IMR-90 (cell line): ENCODE results near the gene CSPG5. TPM values are rescaled to one million over a fixed set of nuclear protein-coding genes. Genes with fewer than 3 reads are reported as not detected.

Experiments used
- ATAC-seq: fragments of 200-7000 bp; cut with Tn5 transposase; 2 replicates; pipeline ENCODE4 v1.9.1; 2020; ENCODE audit warnings: low read depth, mild to moderate bottlenecking, moderate library complexity
- BruUV-seq: library from RNA; stranded (reverse); fragments of 400-500 nt; replicated peaks from 2 replicates; lab custom pipeline; 2021; lab: Mats Ljungman, UMichigan
- CTCF ChIA-PET: fragments of 300-600 bp; formaldehyde crosslinking; extraction: SDS; loops from one replicate; lab custom pipeline; 2021; ENCODE audit warnings: antibody characterized with exemption; lab: Yijun Ruan, JAX
- POLR2A ChIA-PET: fragments of 300-600 bp; sonication (Branson Sonifier 250); formaldehyde crosslinking; loops from one replicate; lab custom pipeline; 2022; ENCODE audit warnings: antibody characterized with exemption; ENCODE audit not compliant: unreplicated experiment; lab: Charles Lee
- DNase-seq: peaks from one replicate; pipeline ENCODE4 v3.0.0; 2013
- H2AFZ ChIP-seq: replicated peaks from 2 replicates; pipeline ENCODE3; 2013; ENCODE audit warnings: low read length, mild to moderate bottlenecking; ENCODE audit not compliant: poor library complexity
- H2AK5ac ChIP-seq: 2 replicates; pipeline ENCODE4 v1.6.1; 2013; ENCODE audit warnings: low read depth, low read length, inconsistent platforms
- H2AK9ac ChIP-seq: replicated peaks from 2 replicates; pipeline ENCODE3; 2013; ENCODE audit warnings: mild to moderate bottlenecking, low read depth, low read length, moderate library complexity; ENCODE audit not compliant: poor library complexity
- H2BK120ac ChIP-seq: 2 replicates; pipeline ENCODE4 v1.6.1; 2013; ENCODE audit warnings: low read depth, low read length, inconsistent platforms
- H2BK15ac ChIP-seq: 3 replicates; pipeline ENCODE4 v1.6.1; 2013; ENCODE audit warnings: low read depth, low read length, inconsistent platforms
- H2BK20ac ChIP-seq: 2 replicates; pipeline ENCODE4 v1.6.1; 2013; ENCODE audit warnings: low read depth, mild to moderate bottlenecking, inconsistent platforms, low read length, moderate library complexity
- H2BK5ac ChIP-seq: 2 replicates; pipeline ENCODE4 v1.6.1; 2013; ENCODE audit warnings: mild to moderate bottlenecking, low read depth, low read length, inconsistent platforms; ENCODE audit not compliant: poor library complexity, severe bottlenecking
- H3K14ac ChIP-seq: replicated peaks from 2 replicates; pipeline ENCODE4 v1.6.1; 2013; ENCODE audit warnings: low read depth, low read length, inconsistent platforms
- H3K18ac ChIP-seq: 2 replicates; pipeline ENCODE4 v1.6.1; 2013; ENCODE audit warnings: low read depth, low read length, control low read depth
- H3K23ac ChIP-seq: 2 replicates; pipeline ENCODE4 v1.6.1; 2013; ENCODE audit warnings: low read depth, low read length, inconsistent platforms
- H3K27ac ChIP-seq: 2 replicates; pipeline ENCODE4 v1.5.1; 2013; ENCODE audit warnings: mild to moderate bottlenecking, control low read depth, low read length; ENCODE audit not compliant: insufficient read depth
- H3K27me3 ChIP-seq: 2 replicates; pipeline ENCODE4 v1.6.1; 2013; ENCODE audit warnings: low read length; ENCODE audit not compliant: control insufficient read depth, insufficient read depth
- H3K36me3 ChIP-seq: 2 replicates; pipeline ENCODE4 v1.6.1; 2013; ENCODE audit warnings: low read length, mixed read lengths; ENCODE audit not compliant: control insufficient read depth, insufficient read depth
- H3K4ac ChIP-seq: 2 replicates; pipeline ENCODE4 v1.6.1; 2013; ENCODE audit warnings: low read depth, low read length, inconsistent platforms
- H3K4me1 ChIP-seq: 2 replicates; pipeline ENCODE4 v1.6.1; 2013; ENCODE audit warnings: low read length, mixed read lengths; ENCODE audit not compliant: control insufficient read depth, insufficient read depth
- H3K4me2 ChIP-seq: 2 replicates; pipeline ENCODE4 v1.6.1; 2013; ENCODE audit warnings: low read depth, mild to moderate bottlenecking, control low read depth, low read length, moderate library complexity
- H3K4me3 ChIP-seq: 2 replicates; pipeline ENCODE4 v1.5.1; 2013; ENCODE audit warnings: low read depth, mild to moderate bottlenecking, control low read depth, low read length, moderate library complexity; ENCODE audit not compliant: insufficient read depth
- H3K56ac ChIP-seq: 2 replicates; pipeline ENCODE4 v1.6.1; 2013; ENCODE audit warnings: low read length, inconsistent platforms; ENCODE audit not compliant: insufficient read depth; ENCODE audit errors: extremely low read depth
- H3K79me1 ChIP-seq, 2 experiments: 2 replicates each; pipeline ENCODE4 v1.6.1; 2013; ENCODE audit warnings: low read length in 2 of 2, inconsistent platforms in 1 of 2, low read depth in 1 of 2
- H3K9ac ChIP-seq: 2 replicates; pipeline ENCODE4 v1.6.1; 2013; ENCODE audit warnings: low read depth, low read length, control low read depth
- H3K9me1 ChIP-seq: 2 replicates; pipeline ENCODE4 v1.6.1; 2013; ENCODE audit warnings: low read length, inconsistent platforms; ENCODE audit not compliant: insufficient read depth
- H3K9me3 ChIP-seq: 2 replicates; pipeline ENCODE4 v1.6.1; 2013; ENCODE audit warnings: low read length; ENCODE audit not compliant: control insufficient read depth, insufficient read depth
- H4K20me1 ChIP-seq: 2 replicates; pipeline ENCODE4 v1.6.1; 2013; ENCODE audit warnings: low read length, inconsistent platforms; ENCODE audit not compliant: insufficient read depth
- H4K5ac ChIP-seq: 2 replicates; pipeline ENCODE4 v1.6.1; 2013; ENCODE audit warnings: mild to moderate bottlenecking, low read depth, low read length, control low read depth
- H4K8ac ChIP-seq, 2 experiments: 2 replicates each; pipeline ENCODE4 v1.6.1; 2013; ENCODE audit warnings: low read depth in 2 of 2, low read length in 2 of 2, control low read depth in 1 of 2, inconsistent platforms in 1 of 2
- H4K91ac ChIP-seq: 2 replicates; pipeline ENCODE4 v1.6.1; 2013; ENCODE audit warnings: low read depth, low read length, inconsistent platforms; ENCODE audit not compliant: insufficient read depth
- FOS ChIP-seq: fragments of 150-350 bp; IDR thresholded peaks from 2 replicates; pipeline ENCODE4 v1.6.1; 2016; ENCODE audit warnings: low read depth, low read length
- WGBS, 2 experiments: methylation state at CpG; one replicate each; pipeline versions ENCODE4 v1.1.5 to v1.1.7; 2013; ENCODE audit warnings: missing lambda C conversion rate in 2 of 2; ENCODE audit not compliant: insufficient read length in 1 of 2; ENCODE audit errors: extremely low coverage in 2 of 2; 5-methylcytosine and 5-hydroxymethylcytosine counted together
- dilution Hi-C: fragments of 300-500 bp; cut with HindIII; formaldehyde crosslinking; loops from one replicate; pipeline ENCODE4 v1.14.3; 2018; ENCODE audit warnings: low sequenced_read_pairs; ENCODE audit not compliant: unreplicated experiment
- in situ Hi-C: fragments of 300-500 bp; cut with MboI; formaldehyde crosslinking; loops from 3 replicates; pipeline ENCODE4 v1.14.3; 2019; ENCODE audit warnings: low sequenced_read_pairs, inconsistent platforms, mixed read lengths
- intact Hi-C: fragments of 100-400 bp; cut with micrococcal nuclease; formaldehyde crosslinking; loops from 2 replicates; pipeline ENCODE4 v1.10.0; 2022
- polyA plus RNA-seq, 3 experiments: library from polyadenylated mRNA; depleted of rRNA; stranded (reverse); fragments of >200 nt; gene quantifications; 2 replicates each; pipeline ENCODE4 v1.2.3, GENCODE V29; 2012; ENCODE audit warnings: low replicate concordance in 1 of 3
- total RNA-seq: library from RNA; depleted of rRNA; stranded (reverse); fragments of >200 nt; gene quantifications from 2 replicates; pipeline ENCODE4 v1.2.3, GENCODE V29; 2012

The CSPG5 gene
- total and polyA plus RNA-seq, 2 of the 4 experiments (the other 2 are of a cell fraction): under 0.01 to 0.10 TPM

GRCh38 chr3:47523310-47524073 lies 55.2 kb downstream of the CSPG5 start:
- WGBS, 2 experiments: no CpG with 5 or more reads among the region's 4 CpGs
- no peaks in the 10 kb centered on the region for H3K9me3 ChIP-seq
- no peak overlapping the region for H4K8ac ChIP-seq
- no peak overlapping the region for H2BK5ac ChIP-seq
- no peak overlapping the region for H4K91ac ChIP-seq
- no peak overlapping the region for H2BK120ac ChIP-seq
- no peaks in the 10 kb centered on the region for H3K79me1 ChIP-seq
- H3K4me1 ChIP-seq: no peaks in the 10 kb centered on the region
- in situ Hi-C loops (loop anchor here (5.0 kb wide), 1 partner anchor 264 kb away; no protein-coding TSS in a partner anchor), intact Hi-C loops (loop anchor here (5.0 to 10.0 kb wide), 2 partner anchors 144 to 631 kb away; no protein-coding TSS in a partner anchor), dilution Hi-C loops (no loop called here)
- no peaks in the 10 kb centered on the region for H3K27me3 ChIP-seq
- TF ChIP-seq FOS: no peak
- H2BK15ac ChIP-seq: no peak overlapping the region
- H3K4ac ChIP-seq: no peak overlapping the region
- no peak overlapping the region for H3K14ac ChIP-seq
- H2AFZ ChIP-seq: no peak overlapping the region
- H4K5ac ChIP-seq: no peak overlapping the region
- DNase-seq (no peak), ATAC-seq (no peak)
- POLR2A ChIA-PET: no interaction called here
- no peaks in the 10 kb centered on the region for H3K9me1 ChIP-seq
- no peak overlapping the region for H3K9ac ChIP-seq
- no peak overlapping the region for H2AK9ac ChIP-seq
- BruUV-seq: no TSS peak
- H3K23ac ChIP-seq: no peak overlapping the region
- CTCF ChIA-PET: interaction anchor here (1.0 to 1.8 kb wide), 2 partner anchors 94 to 266 kb away, joined by 5 read pairs; no protein-coding TSS in a partner anchor
- H3K36me3 ChIP-seq: no peaks in the 10 kb centered on the region
- H2AK5ac ChIP-seq: no peak overlapping the region
- H3K56ac ChIP-seq: no peak overlapping the region
- no peak overlapping the region for H3K4me3 ChIP-seq
- no peak overlapping the region for H2BK20ac ChIP-seq
- H3K4me2 ChIP-seq: no peak overlapping the region
- H4K20me1 ChIP-seq: no peaks in the 10 kb centered on the region
- no peak overlapping the region for H3K27ac ChIP-seq
- no peak overlapping the region for H3K18ac ChIP-seq
